ENCODE data around the gene MRPS18A. TPM values are rescaled to one million over a fixed set of nuclear protein-coding genes. Genes with fewer than 3 reads are reported as not detected.

Gene MRPS18A
- total RNA-seq (2021; fragmentation: NEBNext Ultra II Directional; extraction: Animal tissue kit (Norgen Biotek cat#: 25700)) (48.3 and 52.1 TPM in 2 replicates), polyA plus RNA-seq (2011; rRNA removed) (121 and 129 TPM in 2 replicates), polyA minus RNA-seq (2011; rRNA and poly(A)+ RNA removed) (95.6 and 97.8 TPM in 2 replicates)
- 115 TPM for polyA plus RNA-seq (2011; cell fraction: cytosol; rRNA removed)
- 95.2 TPM for polyA plus RNA-seq (2011; cell fraction: nucleus; rRNA removed)
- polyA plus RNA-seq (2012, experiment 1 of 2): 70.4 to 84.7 TPM (median 74.9 TPM) in 4 replicates
- 103 TPM for polyA plus RNA-seq (2012, experiment 2 of 2)
- polyA plus RNA-seq (2013, experiment 1 of 2): 61.3 TPM
- polyA plus RNA-seq (2013, experiment 2 of 2): 58.7 TPM
- 36.3 TPM for polyA minus RNA-seq (2011; cell fraction: cytosol; rRNA and poly(A)+ RNA removed)
- polyA minus RNA-seq (2011; cell fraction: nucleus; rRNA and poly(A)+ RNA removed): 63.1 TPM
- long read RNA-seq, experiment 1, transcript MRPS18A-202 (6 exons, 1,062 nt): major isoform, 60 of 79 reads
- long read RNA-seq, experiment 1, partial matches to known transcripts: 9 of 79 reads
- long read RNA-seq, experiment 1, other reads (novel, unspliced or antisense): 7 of 79 reads
- long read RNA-seq, experiment 2, transcript MRPS18A-202 (6 exons, 1,062 nt): major isoform, 100 of 125 reads
- long read RNA-seq, experiment 2, partial matches to known transcripts: 17 of 125 reads
- long read RNA-seq, experiment 2, other reads (novel, unspliced or antisense): 3 of 125 reads

GRCh38 chr6:43687437-43688347 is at the start of gene MRPS18A:
Gene MRPS18A, minus strand, starts transcription at chr6:43687791. Its CDS starts 12 bp downstream, at chr6:43687779.
- no peak within 1 kb of the TSS for H3K23ac ChIP-seq (ENCODE audit: insufficient read length)
- H2BK5ac ChIP-seq (ENCODE audit: low read depth, low read length): peak within 1 kb of the TSS; percentile 92
- DNase-seq (ENCODE audit: low read depth in 1 of 2, low spot score in 2 of 2) (peak in 1 of 2 experiments; percentile 87), FAIRE-seq (no peak)
- no peak within 1 kb of the TSS for H2BK20ac ChIP-seq (ENCODE audit: low read length)
- no peak within 1 kb of the TSS for H4K91ac ChIP-seq (replicated peaks; ENCODE audit: insufficient read length, low read length)
- H4K20me1 ChIP-seq (replicated peaks in 1 of 2; ENCODE audit: control insufficient read depth in 1 of 2, insufficient read depth in 2 of 2, low read length in 2 of 2): peaks cover 5 to 16% of the 10 kb centered on the region in 2 experiments
- peak within 1 kb of the TSS; percentile 74 to 97 (median 86) for H3K9ac ChIP-seq (replicated peaks in 1 of 4; ENCODE audit: extremely low read depth in 1 of 4, low read depth in 3 of 4, low read length in 3 of 4)
- H3K4ac ChIP-seq (replicated peaks; ENCODE audit: insufficient read length, low read depth, low read length): peak within 1 kb of the TSS; percentile 10
- peak within 1 kb of the TSS; percentile 84; the same call in 1 of the 2 replicates for H4K8ac ChIP-seq (ENCODE audit: extremely low read depth, insufficient read depth, low read length)
- H3K4me3 ChIP-seq (ENCODE audit: extremely low read depth in 1 of 4, insufficient read depth in 2 of 4, low read depth in 3 of 4, low read length in 4 of 4): peak within 1 kb of the TSS; percentile 94 to 99 (median 97)
- H2BK12ac ChIP-seq (ENCODE audit: low read depth, low read length): peak within 1 kb of the TSS; percentile 60; the same call in 1 of the 2 replicates
- peaks cover 19% of the 10 kb centered on the region for H3K79me1 ChIP-seq (ENCODE audit: low read depth, low read length)
- ChIA-PET CTCF (ENCODE audit: partially characterized antibody) (interaction anchor here (0.7 to 2.9 kb wide), 9 partner anchors 15 to 547 kb away, joined by 3 to 15 read pairs (median 4); partner anchors contain the start of gene VEGFA), POLR2A (ENCODE audit: partially characterized antibody) (interaction anchor here (0.7 to 7.7 kb wide), 9 partner anchors 8 to 106 kb away, joined by 3 to 85 read pairs (median 5); partner anchors contain the start of gene GTPBP2)
- H3K36me3 ChIP-seq (ENCODE audit: control insufficient read depth in 2 of 4, insufficient read depth in 4 of 4, low read length in 3 of 4): peaks cover 0 to under 1% (median 0%) of the 10 kb centered on the region in 4 experiments; a peak in 2 of 8 replicates
- H2AK5ac ChIP-seq (ENCODE audit: low read depth, low read length): no peak within 1 kb of the TSS
- 4% methylated on average over 43 of the region's 43 CpGs; no CpG with 5 or more reads in 1 of the 2 experiments for WGBS, 2 experiments (ENCODE audit: extremely low coverage in 1 of 2, insufficient coverage in 1 of 2, insufficient read length in 1 of 2, insufficient replicate concordance in 2 of 2, low coverage in 1 of 2, low lambda C conversion rate in 2 of 2, missing lambda C conversion rate in 1 of 2)
- peaks cover 13% of the 10 kb centered on the region for H3K23me2 ChIP-seq (ENCODE audit: low read depth, low read length)
- no peak within 1 kb of the TSS for H3K56ac ChIP-seq (replicated peaks; ENCODE audit: insufficient read length, low read depth, low read length)
- H3K79me2 ChIP-seq (ENCODE audit: control insufficient read depth in 1 of 2, insufficient read depth in 2 of 2, low read length in 2 of 2): peaks cover 12 to 48% of the 10 kb centered on the region in 2 experiments
- peak within 1 kb of the TSS; percentile 68 for H3K27ac ChIP-seq (ENCODE audit: low read depth, low read length)
- H2BK15ac ChIP-seq (ENCODE audit: low read length): no peak within 1 kb of the TSS
- H3K4me2 ChIP-seq (ENCODE audit: insufficient read depth in 1 of 2, low read depth in 2 of 2, low read length in 2 of 2): peak within 1 kb of the TSS; percentile 73 to 93
- peaks cover 0 to 15% (median 3%) of the 10 kb centered on the region in 4 experiments; a peak in 5 of 7 replicates for H3K4me1 ChIP-seq (replicated peaks in 1 of 4; ENCODE audit: control insufficient read depth in 3 of 4, insufficient read depth in 4 of 4, low read length in 3 of 4)
- peak within 1 kb of the TSS; percentile 91 for H2AFZ ChIP-seq (ENCODE audit: low read length)
- no peaks in the 10 kb centered on the region for H3K27me3 ChIP-seq (replicated peaks in 1 of 4; ENCODE audit: control insufficient read depth in 3 of 4, extremely low read depth in 1 of 4, insufficient read depth in 3 of 4, low read length in 3 of 4)
- H3K9me3 ChIP-seq (ENCODE audit: insufficient read depth in 2 of 2, low read depth in 1 of 2, low read length in 1 of 2): no peaks in the 10 kb centered on the region
- peak within 1 kb of the TSS; percentile 37 for H4K5ac ChIP-seq (ENCODE audit: insufficient read length, low read depth, low read length)
- H3K18ac ChIP-seq (ENCODE audit: extremely low read depth, low read length): no peak within 1 kb of the TSS; the same call in 1 of the 2 replicates
- no peak within 1 kb of the TSS for H3K14ac ChIP-seq (ENCODE audit: insufficient read length)
- no peak within 1 kb of the TSS for H2BK120ac ChIP-seq (replicated peaks; ENCODE audit: low read depth, low read length)
- TF ChIP-seq SIRT6 (IDR thresholded peaks at IDR 0.05; ENCODE audit: low read length): no peak
- TF ChIP-seq SP2 (IDR thresholded peaks at IDR 0.05; ENCODE audit: low read length): no peak
- no peak for TF ChIP-seq JUND (IDR thresholded peaks at IDR 0.05; ENCODE audit: low read length)
- peak; percentile 95 for TF ChIP-seq YY1 (IDR thresholded peaks at IDR 0.05; ENCODE audit: low read depth, low read length)
- peak; percentile 34; the same call in 1 of the 2 replicates for TF ChIP-seq CREB1 (IDR thresholded peaks at IDR 0.05)
- TF ChIP-seq SAP30 (IDR thresholded peaks at IDR 0.05; ENCODE audit: insufficient read depth, insufficient replicate concordance, low read length): peak; percentile 46
- no peak for TF ChIP-seq CHD2 (IDR thresholded peaks at IDR 0.05; ENCODE audit: low read length)
- TF ChIP-seq TAF7 (optimal IDR thresholded peaks at IDR 0.05; ENCODE audit: borderline replicate concordance, low read depth, low read length): no peak

Data from H1 (cell line).